ENCODE data around the gene CPM.
A peak's percentile ranks its signal among the peaks of the same experiment; 100 is the strongest.
"Not testable (repeated sequence)": the region's sequence is repeated elsewhere in the genome, so short reads cannot be mapped to it uniquely, and the experiment has no call there.

Gene CPM

DNA sequence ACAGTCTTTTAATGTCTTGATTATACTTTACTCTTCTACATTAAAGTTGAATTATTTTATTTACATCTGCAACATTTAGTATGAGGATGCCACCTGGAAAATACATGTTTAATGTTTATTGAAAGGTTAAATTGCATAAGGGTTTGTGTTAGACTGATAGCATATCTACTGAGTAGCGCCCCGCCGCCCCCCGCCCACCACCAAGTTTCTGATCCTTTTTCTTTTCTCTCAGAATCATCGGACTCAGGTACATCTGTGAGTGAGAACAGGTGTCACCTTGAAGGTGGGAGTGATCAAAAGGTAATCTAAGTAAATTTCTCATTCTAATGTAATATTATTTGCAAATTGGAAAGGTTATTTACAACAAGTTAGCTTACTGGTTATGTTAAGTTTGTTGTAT lies 108.8 kb downstream of the CPM start:
- no peak for DNase-seq

DNA sequence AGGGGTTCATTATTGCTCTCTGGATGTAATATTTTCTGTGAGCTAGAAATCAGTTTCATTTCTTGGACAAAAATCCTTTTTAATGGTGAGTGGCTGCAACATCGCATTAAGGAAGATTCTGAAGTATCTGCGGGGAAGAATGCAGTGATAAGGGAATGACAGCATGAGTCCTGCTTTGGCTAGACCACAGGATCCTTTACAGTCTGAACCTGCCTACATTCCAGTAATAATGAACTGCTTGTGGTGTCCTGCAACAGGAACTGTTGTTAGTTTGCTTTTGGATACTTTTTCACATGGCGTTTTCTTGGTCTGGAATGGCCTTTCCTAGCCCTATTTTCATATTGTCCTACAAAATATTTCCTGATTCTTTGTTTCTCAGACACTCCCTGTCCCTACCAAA lies 109.3 kb downstream of the CPM start:
- DNase-seq, result no peak

DNA sequence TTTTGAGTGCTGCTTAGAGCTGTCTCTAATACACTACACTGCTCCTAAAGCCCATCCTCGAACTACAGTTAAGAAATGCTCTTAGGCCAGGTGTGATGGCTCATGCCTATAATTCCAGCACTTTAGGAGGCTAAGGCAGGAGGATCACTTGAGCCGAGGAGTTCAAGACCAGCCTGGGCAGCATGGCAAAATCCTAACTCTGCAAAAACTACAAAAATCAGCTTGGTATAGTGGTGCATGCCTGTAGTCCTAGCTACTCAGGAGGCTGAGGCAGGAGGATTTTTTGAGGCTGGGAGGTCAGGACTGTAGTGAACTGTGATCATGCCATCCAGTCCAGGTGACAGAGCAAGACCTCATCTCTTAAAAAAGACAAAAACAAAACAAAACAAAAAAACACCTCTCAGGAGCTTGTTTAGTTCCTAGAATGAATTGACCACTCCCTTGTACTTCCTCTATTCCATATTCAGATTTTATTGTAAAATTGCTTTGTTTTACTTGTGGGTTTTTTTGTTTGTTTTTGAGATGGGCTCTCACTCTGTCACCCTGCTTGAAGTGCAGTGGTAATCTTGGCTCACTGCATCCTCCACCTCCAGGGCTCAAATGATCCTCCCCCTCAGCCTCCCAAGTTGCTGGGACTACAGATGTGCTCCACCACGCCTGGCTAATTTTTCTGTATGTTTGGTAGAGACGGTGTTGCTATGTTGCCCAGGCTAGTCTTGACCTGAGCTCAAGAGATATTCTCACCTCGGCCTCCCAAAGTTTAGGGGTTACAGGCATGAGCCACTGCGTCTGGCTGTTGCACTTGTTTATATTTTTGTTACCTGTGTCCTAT lies 111.4 kb downstream of the CPM start:
- no peak for DNase-seq

DNA sequence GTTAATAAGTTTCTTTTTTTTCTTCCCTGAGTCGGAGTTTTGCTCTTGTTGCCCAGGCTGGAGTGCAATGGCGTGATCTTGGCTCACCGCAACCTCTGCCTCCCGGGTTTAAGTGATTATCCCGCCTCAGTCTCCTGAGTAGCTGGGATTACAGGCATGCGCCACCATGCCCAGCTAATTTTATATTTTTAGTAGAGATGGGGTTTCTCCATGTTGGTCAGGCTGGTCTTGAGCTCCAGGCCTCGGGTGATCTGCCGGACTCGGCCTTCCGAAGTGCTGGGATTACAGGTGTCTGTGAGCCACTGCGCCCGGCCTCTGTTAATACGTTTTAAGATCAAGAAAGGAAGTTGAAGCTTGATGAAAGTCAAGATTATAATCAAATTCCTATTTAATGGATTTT lies 113.5 kb downstream of the CPM start:
- not testable (repeated sequence) for DNase-seq

DNA sequence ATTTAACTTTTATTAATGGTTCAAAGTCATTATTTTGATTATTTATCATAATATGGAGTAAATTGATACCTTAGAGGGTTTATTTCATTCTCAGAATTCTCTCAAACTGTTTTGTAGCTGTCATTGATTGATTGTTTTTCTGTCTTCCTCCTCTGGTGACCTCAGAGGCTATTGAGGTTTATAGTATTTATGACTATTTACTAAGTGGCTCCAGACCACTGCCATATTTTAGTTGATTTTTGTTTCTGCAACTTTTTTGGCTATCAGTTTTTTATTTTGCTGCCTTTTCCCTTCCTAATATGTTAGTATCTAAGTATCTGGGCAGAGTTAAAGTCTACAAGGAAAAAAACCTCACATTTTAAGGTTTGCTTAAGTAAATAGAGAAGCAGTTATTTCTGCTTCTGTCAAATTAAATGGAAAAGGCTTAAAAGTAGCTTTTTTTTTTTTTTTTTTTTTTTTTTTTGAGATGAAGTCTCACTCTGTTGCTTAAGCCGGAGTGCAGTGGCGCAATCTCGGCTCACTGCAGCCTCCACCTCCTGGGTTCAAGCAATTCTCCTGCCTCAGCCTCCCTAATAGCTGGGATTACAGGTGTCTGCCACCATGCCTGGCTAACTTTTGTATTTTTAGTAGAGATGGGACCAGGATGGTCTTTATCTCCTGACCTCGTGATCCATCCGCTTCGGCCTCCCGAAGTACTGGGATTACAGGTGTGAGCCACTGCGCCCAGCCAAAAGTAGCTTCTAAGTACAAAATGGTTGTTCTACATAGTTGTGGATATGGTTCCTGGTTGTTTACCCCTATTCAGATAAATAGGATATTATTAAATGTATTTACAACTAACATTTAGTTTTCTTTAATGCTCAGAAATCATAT lies 116.8 kb downstream of the CPM start:
- no peak for DNase-seq

DNA sequence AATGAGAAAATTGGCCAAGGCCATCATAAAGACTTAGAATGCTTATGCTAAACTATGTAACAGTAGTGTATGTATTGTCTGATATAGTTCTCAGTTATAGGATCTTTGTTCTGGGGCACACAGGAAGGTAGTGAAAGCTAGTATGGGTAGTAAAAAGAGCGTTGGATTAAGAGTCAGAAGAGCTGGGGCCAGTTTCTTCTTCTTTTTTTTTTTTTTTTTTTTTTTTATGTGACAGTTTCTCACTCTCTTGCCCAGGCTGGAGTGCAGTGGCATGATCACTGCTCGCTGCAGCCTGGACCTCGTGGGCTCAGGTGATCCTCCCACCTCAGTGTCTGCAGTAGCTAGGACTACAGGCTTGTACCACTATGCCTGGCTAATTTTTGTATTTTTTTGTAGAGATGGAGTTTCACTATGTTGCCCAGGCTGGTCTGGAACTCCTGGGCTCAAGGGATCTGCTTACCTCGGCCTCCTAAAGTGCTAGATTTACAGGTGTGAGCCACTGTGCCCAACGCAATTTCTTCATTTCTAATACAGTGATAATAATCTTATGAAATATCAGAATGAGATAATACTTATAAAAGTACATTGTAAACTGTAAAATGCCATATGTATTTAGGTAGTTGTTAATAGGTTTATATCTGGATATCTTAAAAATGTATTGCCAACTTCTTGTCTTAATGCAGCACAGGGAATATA lies 117.6 kb downstream of the CPM start:
- DNase-seq, result no peak

DNA sequence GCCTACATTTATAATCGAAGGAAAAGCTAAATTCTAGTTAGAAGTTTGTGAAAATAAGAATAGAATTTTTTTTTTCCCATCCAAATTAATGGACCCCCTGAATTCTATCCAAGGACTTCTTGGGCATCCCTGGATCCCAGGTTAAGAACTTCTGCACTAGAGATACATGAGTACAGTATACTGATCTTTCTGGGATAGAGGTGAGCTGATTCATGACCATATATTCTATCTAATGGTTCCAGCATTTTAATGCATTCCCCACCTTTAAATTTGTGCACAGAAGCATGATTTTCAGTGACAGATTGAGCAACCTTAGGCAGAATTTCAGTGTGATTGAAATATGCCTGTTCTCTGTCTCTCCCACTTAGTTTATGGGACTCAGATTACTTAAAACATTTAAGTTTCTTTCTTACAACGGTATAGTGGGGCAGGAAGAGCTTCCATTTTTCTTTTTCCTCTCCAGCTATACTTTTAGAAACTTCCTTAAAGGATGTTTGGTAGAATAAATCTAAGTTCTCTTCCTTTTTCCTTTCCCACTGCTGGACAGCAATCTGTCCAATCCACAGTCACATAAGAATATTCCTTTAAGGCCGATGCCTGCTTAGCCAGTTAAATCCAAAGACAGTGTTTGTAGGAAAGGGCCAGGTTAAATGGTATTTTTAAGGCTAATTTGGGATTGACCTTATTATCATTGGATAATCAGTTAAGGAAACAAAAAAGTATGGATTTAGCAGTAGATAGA lies 118.3 kb downstream of the CPM start:
- no peak for DNase-seq

DNA sequence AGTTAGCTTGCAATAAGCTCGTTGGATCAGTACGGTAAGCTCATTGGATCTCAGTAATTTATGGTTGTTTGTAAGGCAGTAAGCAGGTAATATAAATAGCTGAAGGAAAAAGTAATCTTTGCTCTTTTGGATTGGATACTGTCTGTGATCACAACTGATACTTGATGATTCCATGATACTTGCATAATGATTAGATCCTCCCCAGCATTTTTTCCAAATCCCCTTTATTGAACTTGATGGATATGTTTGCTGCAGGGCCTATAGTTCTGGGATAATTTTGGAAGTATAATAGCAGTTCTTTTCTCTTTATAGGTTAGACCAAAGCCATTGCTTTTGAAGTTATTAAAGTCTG lies 119.8 kb downstream of the CPM start:
- DNase-seq, result no peak

DNA sequence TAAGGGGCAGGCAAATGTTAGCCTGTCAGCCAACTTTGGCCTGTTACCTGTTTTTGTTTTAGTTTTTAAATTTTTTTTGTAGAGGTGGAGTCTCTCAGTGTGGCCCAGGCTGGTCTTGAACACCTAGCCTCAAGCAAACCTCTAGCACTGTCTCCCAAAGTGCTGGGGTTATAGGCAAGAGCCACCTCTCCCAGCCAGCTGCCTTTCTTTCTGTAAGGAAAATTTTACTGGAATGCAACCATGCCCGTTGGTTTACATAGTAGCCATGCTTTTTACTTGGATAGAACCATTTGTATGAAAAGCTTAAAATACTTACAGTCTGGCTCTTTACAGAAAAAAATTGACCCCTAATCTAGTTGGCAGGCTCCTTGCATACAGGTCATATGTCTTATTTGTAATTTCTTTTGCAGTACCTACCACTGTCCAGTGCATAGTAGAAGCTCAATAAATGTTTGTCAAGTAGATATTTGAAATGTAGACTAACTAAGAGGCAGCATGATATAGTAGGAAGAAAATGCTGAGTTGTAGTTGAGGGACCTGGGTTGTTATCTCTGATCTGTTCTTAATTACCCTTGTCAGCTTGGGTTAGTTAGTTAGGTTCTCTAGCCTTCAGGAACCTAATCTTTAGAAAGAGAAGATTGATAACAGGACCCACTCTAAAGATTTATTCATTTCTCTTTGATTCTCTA lies 120.3 kb downstream of the CPM start:
- DNase-seq, result no peak

DNA sequence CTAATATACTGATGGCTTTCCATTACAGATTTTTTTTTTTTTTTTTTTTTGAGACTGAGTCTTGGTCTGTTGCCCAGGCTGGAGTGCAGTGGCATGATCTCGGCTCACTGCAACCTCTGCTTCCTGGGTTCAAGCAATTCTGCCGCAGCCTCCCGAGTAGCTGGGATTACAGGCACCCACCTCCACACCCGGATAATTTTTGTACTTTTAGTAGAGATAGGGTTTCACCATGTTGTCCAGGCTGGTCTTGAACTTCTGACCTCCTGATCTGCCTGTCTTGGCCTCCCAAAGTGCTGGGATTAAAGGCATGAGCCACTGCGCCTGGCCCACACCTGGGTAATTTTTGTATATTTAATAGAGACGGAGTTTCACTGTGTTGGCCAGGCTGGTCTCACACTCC lies 121.4 kb downstream of the CPM start:
- DNase-seq, result not testable (repeated sequence)

DNA sequence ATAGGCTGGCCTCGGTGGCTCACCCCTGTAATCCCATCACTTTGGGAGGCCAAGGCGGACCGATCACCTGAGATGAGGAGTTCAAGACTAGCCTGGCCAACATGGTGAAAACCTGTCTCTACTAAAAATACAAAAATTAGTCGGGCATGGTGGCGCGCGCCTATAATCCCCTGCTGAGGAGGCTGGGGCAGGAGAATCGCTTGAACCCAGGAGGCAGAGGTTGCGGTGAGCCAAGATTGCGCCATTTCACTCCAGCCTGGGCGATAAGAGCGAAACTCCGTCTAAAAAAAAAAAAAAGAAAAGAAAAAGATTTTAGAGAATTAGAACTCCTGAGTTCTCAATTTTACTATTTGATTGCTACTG lies 123.0 kb downstream of the CPM start:
- not testable (repeated sequence) for DNase-seq

DNA sequence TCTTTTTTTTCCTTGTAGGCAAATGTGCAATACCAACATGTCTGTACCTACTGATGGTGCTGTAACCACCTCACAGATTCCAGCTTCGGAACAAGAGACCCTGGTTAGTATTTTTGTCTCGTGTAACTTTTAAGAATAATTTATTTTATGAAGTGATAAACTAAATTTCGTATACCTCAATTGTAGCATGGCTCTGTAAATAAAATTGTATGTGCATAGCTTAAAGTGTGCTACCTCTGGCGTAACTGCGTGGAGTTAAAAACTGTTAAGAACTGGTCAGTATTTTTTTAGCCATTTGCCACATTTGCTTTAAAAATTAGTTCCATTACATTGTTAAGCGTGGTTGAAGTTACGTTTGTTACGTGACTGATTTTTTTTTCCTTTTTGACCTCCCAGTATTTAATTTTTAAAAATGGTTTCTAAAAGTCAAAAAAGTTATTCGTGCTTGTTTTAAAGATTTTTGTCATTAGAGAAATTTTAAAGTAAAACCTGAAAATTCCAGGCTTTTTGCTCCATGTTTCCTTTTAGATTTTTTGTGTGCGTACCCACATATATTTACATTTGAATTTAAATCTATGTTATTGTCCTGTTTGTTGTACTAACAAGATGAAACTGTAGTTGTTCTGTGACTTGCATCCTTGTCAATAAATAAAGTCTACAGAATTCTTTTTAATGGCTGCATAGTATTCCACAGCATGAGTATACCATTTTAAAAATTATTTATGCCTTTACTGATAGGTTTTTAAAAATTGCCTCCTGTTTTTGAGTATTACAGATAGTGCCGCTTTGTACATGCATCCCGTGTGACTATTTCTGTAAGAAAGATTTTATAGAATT lies 123.6 kb downstream of the CPM start:
- no peak for DNase-seq

DNA sequence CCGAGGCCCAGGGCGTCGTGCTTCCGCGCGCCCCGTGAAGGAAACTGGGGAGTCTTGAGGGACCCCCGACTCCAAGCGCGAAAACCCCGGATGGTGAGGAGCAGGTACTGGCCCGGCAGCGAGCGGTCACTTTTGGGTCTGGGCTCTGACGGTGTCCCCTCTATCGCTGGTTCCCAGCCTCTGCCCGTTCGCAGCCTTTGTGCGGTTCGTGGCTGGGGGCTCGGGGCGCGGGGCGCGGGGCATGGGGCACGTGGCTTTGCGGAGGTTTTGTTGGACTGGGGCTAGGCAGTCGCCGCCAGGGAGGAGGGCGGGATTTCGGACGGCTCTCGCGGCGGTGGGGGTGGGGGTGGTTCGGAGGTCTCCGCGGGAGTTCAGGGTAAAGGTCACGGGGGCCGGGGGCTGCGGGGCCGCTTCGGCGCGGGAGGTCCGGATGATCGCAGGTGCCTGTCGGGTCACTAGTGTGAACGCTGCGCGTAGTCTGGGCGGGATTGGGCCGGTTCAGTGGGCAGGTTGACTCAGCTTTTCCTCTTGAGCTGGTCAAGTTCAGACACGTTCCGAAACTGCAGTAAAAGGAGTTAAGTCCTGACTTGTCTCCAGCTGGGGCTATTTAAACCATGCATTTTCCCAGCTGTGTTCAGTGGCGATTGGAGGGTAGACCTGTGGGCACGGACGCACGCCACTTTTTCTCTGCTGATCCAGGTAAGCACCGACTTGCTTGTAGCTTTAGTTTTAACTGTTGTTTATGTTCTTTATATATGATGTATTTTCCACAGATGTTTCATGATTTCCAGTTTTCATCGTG lies 124.4 kb downstream of the CPM start:
- peak; percentile 93 for DNase-seq

DNA sequence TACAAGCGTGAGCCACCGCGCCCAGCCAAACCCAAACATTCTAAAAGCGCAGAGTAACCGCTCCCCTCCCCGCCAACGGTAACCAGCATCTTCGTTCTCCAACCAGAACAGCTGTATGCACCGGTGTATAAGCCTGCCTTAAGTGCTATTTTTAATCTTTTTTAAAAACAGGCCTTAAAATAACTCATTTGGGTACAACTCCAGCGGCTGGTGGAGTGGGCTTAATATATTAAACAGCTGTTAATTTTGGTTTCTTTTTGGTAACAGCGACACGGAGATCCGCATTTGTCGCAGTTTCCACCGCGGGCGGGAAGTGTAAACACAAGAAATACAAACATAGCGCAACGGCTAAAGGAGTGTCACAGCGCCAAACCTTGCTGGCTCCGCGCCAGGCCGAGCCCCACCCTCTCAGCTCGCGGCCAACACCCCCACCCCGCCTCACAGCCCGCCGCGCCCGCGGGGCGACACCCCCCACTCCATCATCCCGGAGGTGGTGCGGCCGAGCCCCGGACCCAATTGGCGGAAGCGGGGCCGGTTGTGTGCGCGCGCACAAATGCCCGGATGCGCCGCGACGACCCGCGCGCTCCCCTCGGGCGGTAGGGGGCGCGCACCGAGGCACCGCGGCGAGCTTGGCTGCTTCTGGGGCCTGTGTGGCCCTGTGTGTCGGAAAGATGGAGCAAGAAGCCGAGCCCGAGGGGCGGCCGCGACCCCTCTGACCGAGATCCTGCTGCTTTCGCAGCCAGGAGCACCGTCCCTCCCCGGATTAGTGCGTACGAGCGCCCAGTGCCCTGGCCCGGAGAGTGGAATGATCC lies 125.2 kb downstream of the CPM start, which contains the start of gene MDM2:
TSS of gene MDM2 (plus strand) at position 602 of the 812 bp plus-strand sequence. CDS start 301 bp downstream, outside the sequence.
- DNase-seq, result peak; percentile 84

DNA sequence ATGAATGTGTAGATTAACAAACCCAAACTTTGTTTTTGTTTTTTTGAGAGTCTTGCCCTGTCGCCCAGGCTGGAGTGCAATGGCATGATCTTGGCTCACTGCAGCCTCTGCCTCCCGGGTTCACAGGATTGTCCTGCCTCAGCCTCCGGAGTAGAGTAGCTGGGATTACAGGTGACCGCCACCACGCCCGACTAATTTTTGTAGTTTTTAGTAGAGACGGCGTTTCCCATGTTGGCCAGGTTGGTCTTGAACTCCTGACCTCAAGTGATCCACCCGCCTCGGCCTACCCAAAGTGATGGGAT lies 125.7 kb downstream of the CPM start:
- not testable (repeated sequence) for DNase-seq

DNA sequence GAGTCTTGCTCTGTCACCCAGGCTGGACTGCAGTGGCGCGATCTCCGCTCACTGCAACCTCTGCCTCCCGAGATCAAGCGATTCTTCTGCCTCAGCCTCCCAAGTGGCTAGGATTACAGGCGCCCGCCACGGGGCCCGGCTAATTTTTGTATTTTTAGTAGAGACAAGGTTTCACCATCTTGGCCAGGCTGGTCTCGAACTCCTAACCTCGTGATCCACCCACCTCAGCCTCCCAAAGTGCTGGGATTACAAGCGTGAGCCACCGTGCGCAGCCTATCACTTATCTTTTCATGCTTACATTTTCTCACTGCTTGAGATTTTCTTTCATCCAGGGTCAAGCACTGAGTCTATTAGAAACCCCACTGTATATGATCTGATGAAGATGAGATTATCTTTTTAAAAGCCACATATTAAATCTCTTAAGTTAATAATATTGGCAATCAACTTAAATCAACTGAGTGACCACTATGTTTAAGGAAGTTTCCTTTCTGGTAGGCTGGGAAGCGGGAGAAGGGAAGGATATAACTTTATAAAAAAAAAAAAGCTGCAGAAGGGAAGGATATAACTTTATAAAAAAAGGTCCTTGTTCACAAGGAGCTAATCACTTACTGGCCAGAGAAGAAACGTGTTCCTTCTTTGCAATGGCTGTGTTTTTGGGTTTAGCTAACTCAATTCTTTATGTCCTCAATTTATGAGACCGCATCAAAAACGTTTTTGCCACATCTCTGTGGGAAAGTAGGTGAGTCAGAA lies 126.3 kb downstream of the CPM start:
- no peak for DNase-seq

DNA sequence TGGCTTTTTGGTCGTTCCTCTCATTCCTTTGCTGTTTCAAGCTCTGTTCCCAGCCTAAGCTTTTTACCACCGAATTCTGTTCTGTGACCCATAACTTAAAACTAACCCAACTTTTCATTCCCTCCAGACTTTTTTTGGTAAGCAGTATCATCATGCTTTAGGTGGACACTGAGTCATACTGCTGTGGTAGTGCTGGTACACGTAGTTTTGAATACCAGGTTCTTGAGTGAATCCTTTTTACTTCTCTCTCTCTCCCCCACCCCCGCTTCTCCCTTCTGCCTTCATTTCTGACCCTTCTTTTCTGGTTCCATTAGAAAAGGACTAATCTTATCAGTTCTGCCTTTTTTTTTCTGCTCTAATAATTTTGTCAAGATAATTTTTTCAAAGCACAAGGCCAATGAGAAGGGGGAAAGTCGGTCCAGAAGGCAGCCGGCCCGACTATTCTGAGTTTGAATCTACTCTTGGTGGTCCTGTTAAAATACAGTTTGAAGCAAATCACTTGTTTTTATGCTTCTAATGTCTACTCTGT lies 127.3 kb downstream of the CPM start:
- DNase-seq, result no peak
